ENCODE data around the gene APOD.
A peak's percentile ranks its signal among the peaks of the same experiment; 100 is the strongest.

APOD gene

GRCh38 chr3:195546130-195546560, 37.6 kb downstream of the APOD start (continued):
- TF ChIP-seq PRDM10 (tag by site-specific recombination; IDR thresholded peaks at IDR 0.05) (peak; percentile 84), ZNF169 (tag by site-specific recombination; IDR thresholded peaks at IDR 0.05) (no peak), ZNF677 (tag by site-specific recombination; IDR thresholded peaks at IDR 0.05) (no peak), SP7 (tag by site-specific recombination; IDR thresholded peaks at IDR 0.05) (no peak), ZEB2 (tag by site-specific recombination; IDR thresholded peaks at IDR 0.05) (peak; percentile 42; the same call in 1 of the 2 replicates), ZNF843 (tag by site-specific recombination; IDR thresholded peaks at IDR 0.05) (no peak), ZBTB48 (tag by site-specific recombination; IDR thresholded peaks at IDR 0.05) (no peak), ZNF146 (tag by site-specific recombination; IDR thresholded peaks at IDR 0.05) (no peak), MEIS1 (CRISPR knock-in tag; IDR thresholded peaks at IDR 0.05; ENCODE audit: borderline replicate concordance) (no peak), ZNF416 (tag by site-specific recombination; IDR thresholded peaks at IDR 0.05) (no peak), PATZ1 (tag by site-specific recombination; IDR thresholded peaks at IDR 0.05) (0 out of 2 replicates have a peak, but pooled peaks have one; percentile 11), ZNF157 (tag by site-specific recombination; IDR thresholded peaks at IDR 0.05) (no peak), ZNF433 (tag by site-specific recombination; IDR thresholded peaks at IDR 0.05; ENCODE audit: low read depth) (no peak), ZNF473 (tag by site-specific recombination; IDR thresholded peaks at IDR 0.05) (no peak), SCRT1 (tag by site-specific recombination; IDR thresholded peaks at IDR 0.05; ENCODE audit: borderline replicate concordance) (no peak), ZNF629 (tag by site-specific recombination; IDR thresholded peaks at IDR 0.05) (peak; percentile 89), ZNF366 (tag by site-specific recombination; conservative IDR thresholded peaks at IDR 0.05) (no peak), ZNF19 (tag by site-specific recombination; IDR thresholded peaks at IDR 0.05; ENCODE audit: low read depth) (no peak), ZNF561 (tag by site-specific recombination; IDR thresholded peaks at IDR 0.05; ENCODE audit: borderline replicate concordance) (no peak), ZNF558 (tag by site-specific recombination; IDR thresholded peaks at IDR 0.05) (no peak)
- TF ChIP-seq, protein P1, sequence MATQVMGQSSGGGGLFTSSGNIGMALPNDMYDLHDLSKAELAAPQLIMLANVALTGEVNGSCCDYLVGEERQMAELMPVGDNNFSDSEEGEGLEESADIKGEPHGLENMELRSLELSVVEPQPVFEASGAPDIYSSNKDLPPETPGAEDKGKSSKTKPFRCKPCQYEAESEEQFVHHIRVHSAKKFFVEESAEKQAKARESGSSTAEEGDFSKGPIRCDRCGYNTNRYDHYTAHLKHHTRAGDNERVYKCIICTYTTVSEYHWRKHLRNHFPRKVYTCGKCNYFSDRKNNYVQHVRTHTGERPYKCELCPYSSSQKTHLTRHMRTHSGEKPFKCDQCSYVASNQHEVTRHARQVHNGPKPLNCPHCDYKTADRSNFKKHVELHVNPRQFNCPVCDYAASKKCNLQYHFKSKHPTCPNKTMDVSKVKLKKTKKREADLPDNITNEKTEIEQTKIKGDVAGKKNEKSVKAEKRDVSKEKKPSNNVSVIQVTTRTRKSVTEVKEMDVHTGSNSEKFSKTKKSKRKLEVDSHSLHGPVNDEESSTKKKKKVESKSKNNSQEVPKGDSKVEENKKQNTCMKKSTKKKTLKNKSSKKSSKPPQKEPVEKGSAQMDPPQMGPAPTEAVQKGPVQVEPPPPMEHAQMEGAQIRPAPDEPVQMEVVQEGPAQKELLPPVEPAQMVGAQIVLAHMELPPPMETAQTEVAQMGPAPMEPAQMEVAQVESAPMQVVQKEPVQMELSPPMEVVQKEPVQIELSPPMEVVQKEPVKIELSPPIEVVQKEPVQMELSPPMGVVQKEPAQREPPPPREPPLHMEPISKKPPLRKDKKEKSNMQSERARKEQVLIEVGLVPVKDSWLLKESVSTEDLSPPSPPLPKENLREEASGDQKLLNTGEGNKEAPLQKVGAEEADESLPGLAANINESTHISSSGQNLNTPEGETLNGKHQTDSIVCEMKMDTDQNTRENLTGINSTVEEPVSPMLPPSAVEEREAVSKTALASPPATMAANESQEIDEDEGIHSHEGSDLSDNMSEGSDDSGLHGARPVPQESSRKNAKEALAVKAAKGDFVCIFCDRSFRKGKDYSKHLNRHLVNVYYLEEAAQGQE (tag by site-specific recombination; IDR thresholded peaks at IDR 0.05) = peak; percentile 87
- TF ChIP-seq, protein P2, sequence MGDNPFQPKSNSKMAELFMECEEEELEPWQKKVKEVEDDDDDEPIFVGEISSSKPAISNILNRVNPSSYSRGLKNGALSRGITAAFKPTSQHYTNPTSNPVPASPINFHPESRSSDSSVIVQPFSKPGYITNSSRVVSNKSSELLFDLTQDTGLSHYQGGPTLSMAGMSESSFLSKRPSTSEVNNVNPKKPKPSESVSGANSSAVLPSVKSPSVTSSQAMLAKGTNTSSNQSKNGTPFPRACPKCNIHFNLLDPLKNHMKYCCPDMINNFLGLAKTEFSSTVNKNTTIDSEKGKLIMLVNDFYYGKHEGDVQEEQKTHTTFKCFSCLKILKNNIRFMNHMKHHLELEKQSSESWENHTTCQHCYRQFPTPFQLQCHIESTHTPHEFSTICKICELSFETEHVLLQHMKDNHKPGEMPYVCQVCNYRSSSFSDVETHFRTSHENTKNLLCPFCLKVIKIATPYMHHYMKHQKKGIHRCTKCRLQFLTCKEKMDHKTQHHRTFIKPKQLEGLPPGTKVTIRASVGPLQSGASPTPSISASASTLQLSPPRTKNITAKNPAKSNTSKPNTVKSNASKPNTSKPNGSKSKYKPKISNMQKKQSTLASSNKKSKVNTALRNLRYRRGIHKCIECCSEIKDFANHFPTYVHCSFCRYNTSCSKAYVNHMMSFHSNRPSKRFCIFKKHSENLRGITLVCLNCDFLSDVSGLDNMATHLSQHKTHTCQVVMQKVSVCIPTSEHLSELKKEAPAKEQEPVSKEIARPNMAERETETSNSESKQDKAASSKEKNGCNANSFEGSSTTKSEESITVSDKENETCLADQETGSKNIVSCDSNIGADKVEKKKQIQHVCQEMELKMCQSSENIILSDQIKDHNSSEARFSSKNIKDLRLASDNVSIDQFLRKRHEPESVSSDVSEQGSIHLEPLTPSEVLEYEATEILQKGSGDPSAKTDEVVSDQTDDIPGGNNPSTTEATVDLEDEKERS (tag by site-specific recombination; IDR thresholded peaks at IDR 0.05) = no peak

Data from HEK293 (cell line).